ENCODE measurements around the gene PI16. TPM values are rescaled to one million over a fixed set of nuclear protein-coding genes. Genes with fewer than 3 reads are reported as not detected.

PI16 gene
- polyA plus RNA-seq, 5 donors: 0.08 to 1.2 (median 0.53) TPM

- no peak for DNase-seq
Observed at GRCh38 chr6:36957773-36958271, 3.3 kb downstream of the PI16 start.

GRCh38 chr6:36958775-36959554 is 4.4 kb downstream of the PI16 start:
- no peak for DNase-seq

- no peak for DNase-seq
Observed at GRCh38 chr6:36959555-36960250, 5.2 kb downstream of the PI16 start.

- DNase-seq: no peak
Observed at GRCh38 chr6:36961441-36962435, 7.2 kb downstream of the PI16 start.

GRCh38 chr6:36962874-36963273 is 8.3 kb downstream of the PI16 start:
- peak in 1 of 2 donors; percentile 49 for DNase-seq

GRCh38 chr6:36963451-36964290 is 9.1 kb downstream of the PI16 start:
- DNase-seq: peak in 1 of 2 donors; percentile 48

- DNase-seq: no peak
Observed at GRCh38 chr6:36964349-36964748, 9.8 kb downstream of the PI16 start.

GRCh38 chr6:36964908-36965307 is 10.4 kb downstream of the PI16 start:
- no peak for DNase-seq

GRCh38 chr6:36967301-36967700 is 12.8 kb downstream of the PI16 start:
- no peak for DNase-seq

- no peak for DNase-seq
Observed at GRCh38 chr6:36967757-36968156, 13.2 kb downstream of the PI16 start.

GRCh38 chr6:36968266-36968977 is 13.9 kb downstream of the PI16 start:
- DNase-seq: no peak

- no peak for DNase-seq
Observed at GRCh38 chr6:36969240-36969691, 14.7 kb downstream of the PI16 start.

- DNase-seq: no peak
Observed at GRCh38 chr6:36969988-36970891, 15.7 kb downstream of the PI16 start.

- no peak for DNase-seq
Observed at GRCh38 chr6:36970892-36971842, 16.6 kb downstream of the PI16 start.

GRCh38 chr6:36971921-36972673 is 17.6 kb downstream of the PI16 start:
- DNase-seq: no peak

- no peak for DNase-seq
Observed at GRCh38 chr6:36973190-36973589, 18.7 kb downstream of the PI16 start.

GRCh38 chr6:36973647-36974046 is 19.1 kb downstream of the PI16 start:
- DNase-seq: no peak
